Activated CD8-positive, alpha-beta memory T cell treated with anti-CD3 and anti-CD28 coated beads, Interleukin-2, amount 50 U/mL, for 24 hours (primary cell): Measurements from ENCODE around the gene ETFBKMT.
A peak's percentile ranks its signal among the peaks of the same experiment; 100 is the strongest.

ENCODE experiments used
- DNase-seq: peaks from one replicate; pipeline ENCODE4 v3.0.0-alpha.2; 2020; ENCODE audit errors: extremely low read depth

Gene ETFBKMT, protein sequence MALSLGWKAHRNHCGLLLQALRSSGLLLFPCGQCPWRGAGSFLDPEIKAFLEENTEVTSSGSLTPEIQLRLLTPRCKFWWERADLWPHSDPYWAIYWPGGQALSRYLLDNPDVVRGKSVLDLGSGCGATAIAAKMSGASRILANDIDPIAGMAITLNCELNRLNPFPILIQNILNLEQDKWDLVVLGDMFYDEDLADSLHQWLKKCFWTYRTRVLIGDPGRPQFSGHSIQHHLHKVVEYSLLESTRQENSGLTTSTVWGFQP

GRCh38 chr12:31659087-31659942, at the start of gene ETFBKMT:
Gene ETFBKMT (plus strand): TSS chr12:31659688. CDS start chr12:31661954, 2,266 bp downstream.
- peak; percentile 86 for DNase-seq

- DNase-seq: no peak
Measured at GRCh38 chr12:31612819-31613218, 46.7 kb upstream of the ETFBKMT start.

- no peak for DNase-seq
Measured at GRCh38 chr12:31618228-31619025, 41.1 kb upstream of the ETFBKMT start.

DNA sequence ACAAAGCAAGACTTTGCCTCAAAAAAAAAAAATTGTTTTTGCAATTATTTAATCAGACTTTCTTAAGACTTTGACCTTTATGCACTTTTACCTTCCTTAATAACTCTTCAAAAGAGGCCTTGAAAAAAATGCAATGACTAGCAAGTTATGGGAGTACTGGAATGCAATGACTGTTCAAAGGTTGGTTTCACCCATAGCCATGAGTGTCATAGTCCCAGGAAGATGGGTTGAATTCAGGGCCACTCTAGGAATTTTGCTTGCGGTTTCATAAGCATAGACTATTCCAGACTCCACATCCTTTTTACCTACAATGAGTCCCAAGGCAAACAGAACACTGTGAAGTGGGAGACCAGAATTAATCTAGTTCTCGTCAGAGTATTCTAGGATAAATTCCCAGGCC, 39.2 kb upstream of the ETFBKMT start:
- DNase-seq: no peak

DNA sequence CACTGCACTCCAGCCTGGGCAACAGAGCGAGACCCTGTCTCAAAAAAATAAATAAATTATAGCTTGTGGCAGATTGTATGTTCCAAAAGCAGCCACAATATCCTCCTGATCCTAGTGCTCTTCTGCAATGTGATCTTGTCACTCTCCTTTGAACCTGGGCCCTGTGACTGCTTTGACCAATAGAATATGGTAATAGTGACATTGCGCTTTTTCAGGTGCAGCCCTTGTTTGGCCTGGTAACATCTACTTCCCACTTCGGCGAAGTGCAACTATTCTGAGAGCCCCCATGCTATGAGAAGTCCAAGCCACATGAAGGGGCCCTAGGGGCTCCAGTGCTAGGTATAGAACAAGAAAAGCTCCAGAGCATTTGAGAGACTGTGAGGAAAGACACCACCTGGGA, 37.5 kb upstream of the ETFBKMT start:
- DNase-seq: no peak

DNA sequence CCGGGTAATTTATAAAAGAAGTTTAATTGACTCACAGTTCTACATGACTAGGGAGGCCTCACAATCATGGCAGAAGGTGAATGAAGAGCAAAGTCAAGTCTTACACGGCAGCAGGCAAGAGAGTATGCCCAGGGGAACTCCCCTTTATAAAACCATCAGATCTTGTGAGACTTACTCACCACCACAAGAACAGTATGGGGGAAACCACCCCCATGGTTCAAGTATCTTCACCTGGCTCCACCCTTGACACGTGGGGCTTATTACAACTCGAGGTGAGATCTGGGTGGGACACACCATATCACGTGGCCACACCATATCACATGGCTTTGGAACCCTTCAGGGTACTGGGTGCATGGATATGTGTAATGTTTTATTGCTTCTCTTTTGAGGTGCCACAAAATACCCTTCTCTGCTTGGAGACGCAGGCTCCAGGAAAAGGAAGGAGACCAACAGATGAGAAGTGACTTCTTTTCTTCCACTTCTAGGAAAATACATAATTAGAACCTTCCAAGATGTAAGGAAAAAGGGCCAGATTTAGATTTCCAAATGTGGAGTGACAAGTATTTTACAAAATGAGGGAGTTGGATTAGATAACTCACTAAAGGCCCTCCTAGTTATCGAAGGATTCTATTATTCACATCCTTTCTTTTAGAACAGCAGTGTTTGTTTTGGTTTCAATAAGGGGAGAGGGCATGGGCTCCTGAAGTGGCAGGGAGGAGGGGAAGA, 33.1 kb upstream of the ETFBKMT start:
- no peak for DNase-seq

GRCh38 chr12:31627456-31628054, 31.9 kb upstream of the ETFBKMT start:
- DNase-seq: no peak

DNA sequence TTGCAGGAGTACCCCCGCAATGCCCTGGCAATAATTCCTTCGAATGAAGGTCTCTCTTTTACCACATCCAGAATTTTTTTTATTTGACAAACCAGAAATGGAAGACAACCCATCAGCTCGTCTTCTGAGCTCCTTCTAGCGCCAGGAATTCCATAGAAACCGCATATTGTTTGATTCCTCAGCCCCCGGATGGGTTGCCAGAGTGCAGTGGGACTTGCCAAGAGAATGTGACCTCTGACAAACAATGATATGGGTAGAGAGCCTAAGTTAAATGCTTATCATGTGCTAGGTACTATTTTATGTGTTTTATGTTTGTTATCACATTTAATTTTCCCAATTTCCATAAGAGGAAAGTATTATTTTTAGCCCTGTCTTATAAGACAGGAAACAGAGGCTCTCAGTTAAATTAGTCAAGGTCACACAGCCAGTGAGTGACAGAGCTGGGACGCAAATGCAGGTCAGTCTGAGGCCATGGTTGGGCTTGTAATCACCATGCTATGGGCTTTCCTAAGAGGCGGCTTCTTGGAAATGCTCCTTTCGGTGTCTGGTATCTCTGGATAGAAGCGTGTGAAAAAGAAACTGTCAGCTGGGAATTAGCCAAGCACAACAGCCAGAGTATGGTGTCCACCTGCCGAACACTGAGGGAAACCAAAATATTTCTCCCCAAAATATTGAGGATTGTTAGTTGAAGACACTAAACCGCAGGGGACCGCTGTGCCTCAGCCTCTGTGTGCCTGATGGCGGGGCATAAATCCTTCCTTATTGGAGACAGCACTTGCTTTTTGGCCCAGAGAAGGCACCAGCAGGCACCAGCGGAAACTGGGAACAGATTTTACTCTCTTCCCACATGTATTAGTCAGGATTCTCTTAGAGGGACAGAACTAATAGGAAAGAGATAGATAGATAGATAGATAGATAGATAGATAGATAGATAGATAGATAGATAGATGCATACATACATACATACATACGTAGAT, 29.4 kb upstream of the ETFBKMT start:
- DNase-seq: no peak

- DNase-seq: no peak
Measured at GRCh38 chr12:31631023-31631724, 28.3 kb upstream of the ETFBKMT start.

GRCh38 chr12:31631809-31632208, 27.7 kb upstream of the ETFBKMT start:
- DNase-seq: no peak

GRCh38 chr12:31633464-31633863, 26.0 kb upstream of the ETFBKMT start:
- no peak for DNase-seq

- DNase-seq: no peak
Measured at GRCh38 chr12:31634620-31635019, 24.9 kb upstream of the ETFBKMT start.

- no peak for DNase-seq
Measured at GRCh38 chr12:31641509-31642090, 17.9 kb upstream of the ETFBKMT start.

GRCh38 chr12:31644536-31644935, 15.0 kb upstream of the ETFBKMT start:
- no peak for DNase-seq

DNA sequence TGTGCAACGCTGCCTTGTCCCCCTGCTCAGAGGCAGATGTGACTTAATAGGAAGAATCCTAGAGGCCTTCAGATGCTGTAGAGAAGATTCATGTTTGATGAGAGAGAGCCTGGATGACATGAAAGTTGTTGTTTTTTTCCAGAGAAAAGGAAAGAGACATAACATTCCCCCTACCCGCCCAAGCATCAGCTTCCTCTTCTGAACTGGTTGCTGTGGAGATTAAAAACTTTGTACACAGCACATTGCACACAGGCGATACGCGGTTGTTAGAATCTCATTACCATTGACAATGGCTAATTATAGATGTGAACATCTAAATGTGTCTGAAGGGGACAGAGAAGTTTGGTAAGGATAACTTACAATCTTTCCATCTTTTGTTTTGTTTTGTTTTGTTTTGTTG, 13.6 kb upstream of the ETFBKMT start:
- DNase-seq: no peak

DNA sequence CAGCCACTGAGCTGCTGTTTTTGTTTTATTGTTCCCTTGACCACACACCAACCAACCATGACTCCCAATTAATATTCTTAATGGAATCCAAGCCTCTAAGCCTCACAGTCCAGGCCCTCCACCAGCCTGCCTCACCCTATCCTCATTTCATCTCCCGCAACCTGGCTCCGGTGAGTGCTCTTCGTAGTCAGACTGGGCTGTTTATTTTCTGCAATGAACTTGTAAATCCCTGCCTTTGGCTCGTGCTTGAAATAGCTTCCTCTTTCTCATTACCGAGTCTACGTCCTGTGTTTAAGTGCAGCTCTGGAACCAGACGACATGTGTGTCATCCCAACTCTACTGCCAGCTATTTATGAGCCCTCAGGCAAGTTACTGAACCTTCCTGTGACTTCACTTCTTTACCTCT, 12.4 kb upstream of the ETFBKMT start:
- no peak for DNase-seq

DNA sequence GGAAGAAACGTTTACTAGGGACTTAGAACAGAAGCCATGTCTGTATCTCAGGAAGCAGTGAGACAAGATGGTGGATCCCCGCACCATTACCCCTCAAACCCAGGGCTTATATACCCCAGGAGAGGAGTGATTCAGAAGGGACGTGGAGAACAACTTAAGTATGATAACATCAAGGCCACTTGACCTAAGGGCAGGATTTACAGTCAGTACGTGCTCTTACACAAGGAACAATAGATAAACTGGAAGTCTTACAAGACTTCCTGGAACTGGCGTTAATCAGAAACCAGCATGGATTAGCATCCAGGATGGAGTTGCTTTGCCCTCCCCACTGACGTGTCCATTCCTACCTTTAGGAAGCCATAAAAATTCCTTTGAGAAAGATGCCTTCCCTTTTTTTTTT, 8.6 kb upstream of the ETFBKMT start:
- no peak for DNase-seq

DNA sequence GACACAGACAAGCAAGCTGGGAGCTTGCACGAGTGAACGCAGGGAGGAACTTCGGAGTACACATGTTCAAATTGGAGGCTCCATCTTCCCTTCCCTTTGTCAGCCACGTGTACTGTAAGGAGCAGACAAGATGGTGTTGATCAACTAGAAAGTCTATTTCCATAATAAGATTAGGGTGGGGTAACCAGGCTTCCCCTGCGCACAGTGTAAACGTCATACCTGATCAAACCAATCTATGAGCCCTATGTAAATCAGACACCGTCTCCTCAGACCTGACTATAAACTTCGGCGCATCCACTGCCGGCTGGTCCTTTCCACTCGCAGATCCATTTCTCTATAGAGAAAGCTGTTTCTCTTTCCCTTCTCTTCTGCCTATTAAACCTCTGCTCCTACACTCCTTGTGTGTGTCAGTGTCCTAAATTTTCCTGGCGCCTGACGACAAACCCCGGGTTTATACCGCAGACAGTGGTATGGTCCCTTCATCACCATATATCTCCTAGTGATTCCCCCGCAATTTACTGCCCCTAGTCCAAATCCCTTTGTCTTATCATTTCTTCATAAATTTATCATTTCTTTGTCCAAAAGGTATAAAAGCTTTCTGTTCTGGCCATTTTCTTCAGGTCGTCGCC, 7.5 kb upstream of the ETFBKMT start:
- no peak for DNase-seq

DNA sequence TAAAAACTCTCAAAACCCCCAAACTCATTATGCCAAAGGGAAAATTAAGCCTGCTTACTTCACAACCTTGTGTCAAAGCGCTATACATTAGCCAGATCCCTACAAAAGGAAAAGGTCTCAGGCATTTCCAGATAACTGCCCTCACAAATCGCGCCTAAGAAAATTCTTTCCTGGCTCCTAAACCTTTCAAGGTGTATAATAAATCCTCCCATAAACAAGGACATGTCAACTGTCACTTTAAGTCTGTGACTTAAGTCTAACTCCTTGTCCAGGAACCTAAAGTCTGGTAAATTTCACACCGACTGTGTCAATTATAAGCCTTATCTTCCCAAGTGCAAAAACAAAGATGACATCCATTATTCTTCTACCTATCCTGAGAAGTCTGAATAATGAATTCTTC, 4.3 kb upstream of the ETFBKMT start:
- no peak for DNase-seq
